ENCODE data around the gene FNDC3B. TPM values are rescaled to one million over a fixed set of nuclear protein-coding genes. Genes with fewer than 3 reads are reported as not detected.

Gene FNDC3B
- total RNA-seq, 1 donor from 2014 or later, result 79.2 TPM

- no peak overlapping the region for H3K27ac Mint-ChIP-seq
Measured at GRCh38 chr3:172375206-172375850, 335.9 kb downstream of the FNDC3B start.

DNA sequence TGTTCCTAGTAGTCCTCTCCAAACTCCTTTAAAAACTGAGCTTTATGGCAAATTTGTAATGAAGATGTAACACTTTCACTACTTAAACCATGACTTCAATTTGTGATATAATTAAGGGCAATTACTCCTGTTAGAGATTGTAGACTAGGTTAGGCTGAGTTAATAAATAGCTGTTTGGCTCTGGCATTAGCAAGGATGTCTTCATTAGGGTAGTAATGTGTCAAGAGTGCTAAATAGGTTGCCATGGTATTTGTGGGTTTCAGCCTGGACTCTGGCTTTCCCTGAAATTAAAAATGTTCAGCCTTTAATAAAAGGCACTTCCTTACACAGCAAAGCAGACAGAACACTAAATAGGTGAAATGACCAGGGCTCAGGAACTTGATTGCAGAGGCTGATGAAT, 337.0 kb downstream of the FNDC3B start:
- Mint-ChIP-seq H3K27ac (no peak overlapping the region), H3K36me3 (peaks cover 53% of the 10 kb centered on the region), H3K4me1 (ENCODE audit: unreplicated experiment) (peaks cover 14% of the 10 kb centered on the region), H3K27me3 (no peaks in the 10 kb centered on the region), H3K4me3 (no peak overlapping the region), H3K9me3 (no peaks in the 10 kb centered on the region)
- TF ChIP-seq CTCF (conservative IDR thresholded peaks at IDR 0.05), result no peak
- DNase-seq (ENCODE audit: extremely low spot score, unreplicated experiment), result no peak

More at GRCh38 chr3:172375206-172375850, 335.9 kb downstream of the FNDC3B start:
- DNase-seq (ENCODE audit: extremely low spot score, unreplicated experiment), result no peak
- Mint-ChIP-seq H3K4me3 (no peak overlapping the region), H3K4me1 (ENCODE audit: unreplicated experiment) (peaks cover 14% of the 10 kb centered on the region), H3K9me3 (no peaks in the 10 kb centered on the region), H3K27me3 (no peaks in the 10 kb centered on the region), H3K36me3 (peaks cover 46% of the 10 kb centered on the region)
- TF ChIP-seq CTCF (conservative IDR thresholded peaks at IDR 0.05), result no peak

- Mint-ChIP-seq H3K27ac (no peak overlapping the region), H3K4me3 (no peak overlapping the region), H3K4me1 (ENCODE audit: unreplicated experiment) (peaks cover 14% of the 10 kb centered on the region), H3K9me3 (no peaks in the 10 kb centered on the region), H3K27me3 (no peaks in the 10 kb centered on the region), H3K36me3 (peaks cover 54% of the 10 kb centered on the region)
- no peak for DNase-seq (ENCODE audit: extremely low spot score, unreplicated experiment)
- no peak for TF ChIP-seq CTCF (conservative IDR thresholded peaks at IDR 0.05)
Measured at GRCh38 chr3:172376881-172377280, 337.5 kb downstream of the FNDC3B start.

GRCh38 chr3:172378439-172378838, 339.1 kb downstream of the FNDC3B start:
- no peak for TF ChIP-seq CTCF (conservative IDR thresholded peaks at IDR 0.05)
- Mint-ChIP-seq H3K36me3 (peaks cover 66% of the 10 kb centered on the region), H3K27me3 (no peaks in the 10 kb centered on the region), H3K9me3 (no peaks in the 10 kb centered on the region), H3K4me3 (no peak overlapping the region), H3K4me1 (ENCODE audit: unreplicated experiment) (peaks cover 11% of the 10 kb centered on the region), H3K27ac (no peak overlapping the region)
- no peak for DNase-seq (ENCODE audit: extremely low spot score, unreplicated experiment)

DNA sequence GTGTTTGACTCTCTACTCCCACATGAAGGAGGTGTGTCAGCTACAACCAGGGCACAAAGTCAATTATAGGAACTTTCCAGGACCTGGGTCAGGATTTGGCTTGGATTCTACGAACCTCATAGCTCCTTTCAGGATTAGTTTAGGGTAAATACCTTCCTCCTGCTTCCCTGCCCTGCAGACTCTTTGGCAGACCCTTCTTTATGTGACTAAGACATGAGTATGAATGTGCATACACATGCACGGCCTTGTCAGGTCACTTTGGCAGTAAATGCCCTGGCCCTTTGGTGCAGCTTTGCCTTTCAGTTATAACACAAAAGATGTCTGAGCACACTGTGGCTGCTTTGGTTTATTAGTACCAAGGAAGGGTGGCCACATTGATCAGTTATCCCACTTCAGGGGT, 340.0 kb downstream of the FNDC3B start:
- H3K9me3 Mint-ChIP-seq, result no peaks in the 10 kb centered on the region
- no peaks in the 10 kb centered on the region for H3K27me3 Mint-ChIP-seq
- no peak overlapping the region for H3K27ac Mint-ChIP-seq
- TF ChIP-seq CTCF (conservative IDR thresholded peaks at IDR 0.05), result no peak
- peaks cover 5% of the 10 kb centered on the region for H3K4me1 Mint-ChIP-seq (ENCODE audit: unreplicated experiment)
- no peak for DNase-seq (ENCODE audit: extremely low spot score, unreplicated experiment)
- no peak overlapping the region for H3K4me3 Mint-ChIP-seq
- H3K36me3 Mint-ChIP-seq, result peaks cover 64% of the 10 kb centered on the region

All from type B pancreatic cell (in vitro differentiated cells).